ENCODE results near the gene CDH4. TPM values are rescaled to one million over a fixed set of nuclear protein-coding genes. Genes with fewer than 3 reads are reported as not detected.

The CDH4 gene
- total and polyA plus RNA-seq, 2 donors (not counting 3 experiments of a cell fraction or from before 2014, with no cell fraction given): 0.17 to 0.51 TPM

GRCh38 chr20:61217848-61218247, 34.2 kb upstream of the CDH4 start:
- Histone ChIP-seq H3K27me3 (ENCODE audit: control insufficient read depth in 2 of 2, insufficient read depth in 2 of 2, low read length in 2 of 2) (no peaks in the 10 kb centered on the region), H3K4me3 (replicated peaks in 1 of 3; ENCODE audit: insufficient read depth in 1 of 3, low read depth in 1 of 3, low read length in 3 of 3) (no peak overlapping the region), H3K9me1 (replicated peaks; ENCODE audit: control insufficient read depth, extremely low read depth, insufficient read depth, low read length) (no peaks in the 10 kb centered on the region), H3K9ac (replicated peaks; ENCODE audit: extremely low read depth, insufficient read depth, low read length) (no peak overlapping the region), H3K36me3 (ENCODE audit: control insufficient read depth in 2 of 2, extremely low read depth in 1 of 2, insufficient read depth in 2 of 2, low read length in 2 of 2) (no peaks in the 10 kb centered on the region), H3K27ac (ENCODE audit: insufficient read depth, low read depth, low read length) (no peak overlapping the region), H3K4me2 (ENCODE audit: insufficient read depth, low read length) (no peak overlapping the region), H3K4me1 (ENCODE audit: control insufficient read depth, extremely low read depth, insufficient read depth, low read length) (no peaks in the 10 kb centered on the region), H4K20me1 (replicated peaks; ENCODE audit: control insufficient read depth, extremely low read depth, insufficient read depth, low read length) (no peaks in the 10 kb centered on the region), H2AFZ (ENCODE audit: low read depth, low read length) (no peak overlapping the region), H3K9me3 (replicated peaks; ENCODE audit: control insufficient read depth, insufficient read depth, low read length) (no peaks in the 10 kb centered on the region), H3K79me2 (ENCODE audit: control insufficient read depth, insufficient read depth, low read length) (no peaks in the 10 kb centered on the region)
- no peak for DNase-seq (ENCODE audit: low read depth, low spot score)
- FAIRE-seq: no peak
- intact Hi-C loops (cut with micrococcal nuclease) (no loop called here), dilution Hi-C loops (cut with MboI; ENCODE audit: extremely low pct_ligation_motif_present, low sequenced_read_pairs) (no loop called here)
- ChIA-PET POLR2A (no interaction called here), CTCF (no interaction called here)
- TF ChIP-seq MAX (IDR thresholded peaks at IDR 0.05; ENCODE audit: insufficient read depth, insufficient read length): no peak
- no peak for TF ChIP-seq FOS (IDR thresholded peaks at IDR 0.05; ENCODE audit: borderline replicate concordance, insufficient read depth, low read length)
- no peak for TF ChIP-seq GATA2 (IDR thresholded peaks at IDR 0.05; ENCODE audit: insufficient read depth, insufficient read length, low read depth, low read length)
- no peak for TF ChIP-seq POLR2AphosphoS5 (IDR thresholded peaks at IDR 0.05; ENCODE audit: insufficient read depth, low read depth, low read length)
- no peak for TF ChIP-seq POLR2A (IDR thresholded peaks at IDR 0.05; ENCODE audit: low read depth, low read length)
- TF ChIP-seq MYC (IDR thresholded peaks at IDR 0.05; ENCODE audit: low read depth, low read length): no peak
- no peak for TF ChIP-seq EZH2 (IDR thresholded peaks at IDR 0.05; ENCODE audit: borderline replicate concordance, low read depth, low read length, severe bottlenecking)
- no peak for TF ChIP-seq JUN (IDR thresholded peaks at IDR 0.05; ENCODE audit: borderline replicate concordance, insufficient read depth, insufficient read length, low read depth)
- no TSS peak for BruUV-seq (replicated peaks)

GRCh38 chr20:61219021-61219431, 33.0 kb upstream of the CDH4 start:
- no peak overlapping the region for H3K4me3 ChIP-seq (replicated peaks in 1 of 3; ENCODE audit: insufficient read depth in 1 of 3, low read depth in 1 of 3, low read length in 3 of 3)
- CTCF ChIA-PET: no interaction called here
- dilution Hi-C loops (cut with MboI; ENCODE audit: extremely low pct_ligation_motif_present, low sequenced_read_pairs): no loop called here
- H3K4me2 ChIP-seq (ENCODE audit: insufficient read depth, low read length): no peak overlapping the region
- TF ChIP-seq POLR2A (IDR thresholded peaks at IDR 0.05; ENCODE audit: low read depth, low read length) (no peak), MYC (IDR thresholded peaks at IDR 0.05; ENCODE audit: low read depth, low read length) (no peak), FOS (IDR thresholded peaks at IDR 0.05; ENCODE audit: borderline replicate concordance, insufficient read depth, low read length) (no peak), EZH2 (IDR thresholded peaks at IDR 0.05; ENCODE audit: borderline replicate concordance, low read depth, low read length, severe bottlenecking) (no peak), MAX (IDR thresholded peaks at IDR 0.05; ENCODE audit: insufficient read depth, insufficient read length) (no peak), JUN (IDR thresholded peaks at IDR 0.05; ENCODE audit: borderline replicate concordance, insufficient read depth, insufficient read length, low read depth) (no peak), POLR2AphosphoS5 (IDR thresholded peaks at IDR 0.05; ENCODE audit: insufficient read depth, low read depth, low read length) (no peak), GATA2 (IDR thresholded peaks at IDR 0.05; ENCODE audit: insufficient read depth, insufficient read length, low read depth, low read length) (no peak), CTCF (IDR thresholded peaks at IDR 0.05; ENCODE audit: extremely low read depth in 1 of 2, insufficient read depth in 1 of 2, low read depth in 1 of 2, low read length in 2 of 2) (no peak)
- FAIRE-seq (no peak), DNase-seq (ENCODE audit: low read depth, low spot score) (no peak)
- H3K27me3 ChIP-seq (ENCODE audit: control insufficient read depth in 2 of 2, insufficient read depth in 2 of 2, low read length in 2 of 2): no peaks in the 10 kb centered on the region
- no TSS peak for BruUV-seq (replicated peaks)
- no peak overlapping the region for H3K27ac ChIP-seq (ENCODE audit: insufficient read depth, low read depth, low read length)
- no peaks in the 10 kb centered on the region for H3K36me3 ChIP-seq (ENCODE audit: control insufficient read depth in 2 of 2, extremely low read depth in 1 of 2, insufficient read depth in 2 of 2, low read length in 2 of 2)
- H3K9me1 ChIP-seq (replicated peaks; ENCODE audit: control insufficient read depth, extremely low read depth, insufficient read depth, low read length): no peaks in the 10 kb centered on the region
- H3K79me2 ChIP-seq (ENCODE audit: control insufficient read depth, insufficient read depth, low read length): no peaks in the 10 kb centered on the region
- no peak overlapping the region for H2AFZ ChIP-seq (ENCODE audit: low read depth, low read length)
- H4K20me1 ChIP-seq (replicated peaks; ENCODE audit: control insufficient read depth, extremely low read depth, insufficient read depth, low read length): no peaks in the 10 kb centered on the region
- intact Hi-C loops (cut with micrococcal nuclease): no loop called here
- POLR2A ChIA-PET: no interaction called here
- H3K9ac ChIP-seq (replicated peaks; ENCODE audit: extremely low read depth, insufficient read depth, low read length): no peak overlapping the region
- no peaks in the 10 kb centered on the region for H3K4me1 ChIP-seq (ENCODE audit: control insufficient read depth, extremely low read depth, insufficient read depth, low read length)
- no peaks in the 10 kb centered on the region for H3K9me3 ChIP-seq (replicated peaks; ENCODE audit: control insufficient read depth, insufficient read depth, low read length)

Measured in endothelial cell of umbilical vein (primary cell).